Fibroblast of villous mesenchyme (primary cell): ENCODE measurements around the gene SSC5D. TPM values are rescaled to one million over a fixed set of nuclear protein-coding genes. Genes with fewer than 3 reads are reported as not detected.

ENCODE experiments used
- DNase-seq: peaks from one replicate; pipeline ENCODE4 v3.0.0-alpha.2; 2010; ENCODE audit warnings: low read depth
- H3K4me3 ChIP-seq: 2 replicates; pipeline ENCODE4 v1.5.1; 2011; ENCODE audit warnings: low read depth, mild to moderate bottlenecking, low read length
- total RNA-seq: library from RNA; depleted of rRNA; stranded (reverse); fragments of >200 nt; gene quantifications from 2 replicates; pipeline ENCODE4 v1.2.3, GENCODE V29; 2012
- TF ChIP-seq, protein P1 (sequence below): IDR thresholded peaks from 2 replicates; pipeline ENCODE4 v1.5.1; 2012; ENCODE audit warnings: low read depth, mild to moderate bottlenecking, low read length; ENCODE audit not compliant: insufficient read depth

The SSC5D gene
- total RNA-seq, 1 donor: 21.2 TPM

DNA sequence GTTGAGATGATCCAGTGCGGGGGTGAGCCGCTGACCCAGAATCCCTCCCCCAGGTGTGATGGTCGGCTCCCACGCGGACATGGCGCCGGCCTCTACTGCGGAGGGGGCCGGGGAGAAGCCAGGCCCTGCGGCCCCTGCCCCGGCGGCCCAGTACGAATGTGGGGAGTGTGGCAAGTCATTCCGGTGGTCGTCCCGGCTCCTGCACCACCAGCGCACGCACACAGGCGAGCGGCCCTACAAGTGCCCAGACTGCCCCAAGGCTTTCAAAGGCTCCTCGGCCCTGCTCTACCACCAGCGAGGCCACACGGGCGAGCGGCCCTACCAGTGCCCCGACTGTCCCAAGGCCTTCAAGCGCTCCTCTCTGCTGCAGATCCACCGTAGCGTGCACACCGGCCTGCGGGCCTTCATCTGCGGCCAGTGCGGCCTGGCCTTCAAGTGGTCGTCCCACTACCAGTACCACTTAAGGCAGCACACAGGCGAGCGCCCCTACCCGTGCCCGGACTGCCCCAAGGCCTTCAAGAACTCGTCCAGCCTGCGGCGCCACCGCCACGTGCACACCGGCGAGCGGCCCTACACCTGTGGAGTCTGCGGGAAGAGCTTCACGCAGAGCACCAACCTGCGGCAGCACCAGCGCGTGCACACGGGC is 7.0 kb upstream of the SSC5D start:
- no peak overlapping the region for H3K4me3 ChIP-seq
- no peak for DNase-seq
- TF ChIP-seq, protein P1, sequence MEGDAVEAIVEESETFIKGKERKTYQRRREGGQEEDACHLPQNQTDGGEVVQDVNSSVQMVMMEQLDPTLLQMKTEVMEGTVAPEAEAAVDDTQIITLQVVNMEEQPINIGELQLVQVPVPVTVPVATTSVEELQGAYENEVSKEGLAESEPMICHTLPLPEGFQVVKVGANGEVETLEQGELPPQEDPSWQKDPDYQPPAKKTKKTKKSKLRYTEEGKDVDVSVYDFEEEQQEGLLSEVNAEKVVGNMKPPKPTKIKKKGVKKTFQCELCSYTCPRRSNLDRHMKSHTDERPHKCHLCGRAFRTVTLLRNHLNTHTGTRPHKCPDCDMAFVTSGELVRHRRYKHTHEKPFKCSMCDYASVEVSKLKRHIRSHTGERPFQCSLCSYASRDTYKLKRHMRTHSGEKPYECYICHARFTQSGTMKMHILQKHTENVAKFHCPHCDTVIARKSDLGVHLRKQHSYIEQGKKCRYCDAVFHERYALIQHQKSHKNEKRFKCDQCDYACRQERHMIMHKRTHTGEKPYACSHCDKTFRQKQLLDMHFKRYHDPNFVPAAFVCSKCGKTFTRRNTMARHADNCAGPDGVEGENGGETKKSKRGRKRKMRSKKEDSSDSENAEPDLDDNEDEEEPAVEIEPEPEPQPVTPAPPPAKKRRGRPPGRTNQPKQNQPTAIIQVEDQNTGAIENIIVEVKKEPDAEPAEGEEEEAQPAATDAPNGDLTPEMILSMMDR: no peak

DNA sequence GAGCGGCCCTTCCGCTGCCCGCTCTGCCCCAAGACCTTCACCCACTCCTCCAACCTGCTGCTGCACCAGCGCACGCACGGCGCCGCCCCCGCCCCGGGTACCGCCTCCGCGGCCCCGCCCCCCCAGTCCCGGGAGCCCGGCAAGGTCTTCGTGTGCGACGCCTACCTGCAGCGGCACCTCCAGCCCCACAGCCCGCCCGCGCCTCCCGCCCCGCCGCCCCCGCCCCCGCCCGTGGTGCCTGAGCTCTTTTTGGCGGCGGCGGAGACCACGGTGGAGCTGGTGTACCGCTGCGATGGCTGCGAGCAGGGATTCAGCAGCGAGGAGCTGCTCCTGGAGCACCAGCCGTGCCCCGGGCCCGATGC is 6.5 kb upstream of the SSC5D start:
- H3K4me3 ChIP-seq: no peak overlapping the region
- TF ChIP-seq, protein P1: no peak

GRCh38 chr19:55482156-55482961 is 5.9 kb upstream of the SSC5D start:
- TF ChIP-seq, protein P1: no peak
- DNase-seq: no peak

More for the DNA sequence above, 6.5 kb upstream of the SSC5D start:
- DNase-seq: no peak

DNA sequence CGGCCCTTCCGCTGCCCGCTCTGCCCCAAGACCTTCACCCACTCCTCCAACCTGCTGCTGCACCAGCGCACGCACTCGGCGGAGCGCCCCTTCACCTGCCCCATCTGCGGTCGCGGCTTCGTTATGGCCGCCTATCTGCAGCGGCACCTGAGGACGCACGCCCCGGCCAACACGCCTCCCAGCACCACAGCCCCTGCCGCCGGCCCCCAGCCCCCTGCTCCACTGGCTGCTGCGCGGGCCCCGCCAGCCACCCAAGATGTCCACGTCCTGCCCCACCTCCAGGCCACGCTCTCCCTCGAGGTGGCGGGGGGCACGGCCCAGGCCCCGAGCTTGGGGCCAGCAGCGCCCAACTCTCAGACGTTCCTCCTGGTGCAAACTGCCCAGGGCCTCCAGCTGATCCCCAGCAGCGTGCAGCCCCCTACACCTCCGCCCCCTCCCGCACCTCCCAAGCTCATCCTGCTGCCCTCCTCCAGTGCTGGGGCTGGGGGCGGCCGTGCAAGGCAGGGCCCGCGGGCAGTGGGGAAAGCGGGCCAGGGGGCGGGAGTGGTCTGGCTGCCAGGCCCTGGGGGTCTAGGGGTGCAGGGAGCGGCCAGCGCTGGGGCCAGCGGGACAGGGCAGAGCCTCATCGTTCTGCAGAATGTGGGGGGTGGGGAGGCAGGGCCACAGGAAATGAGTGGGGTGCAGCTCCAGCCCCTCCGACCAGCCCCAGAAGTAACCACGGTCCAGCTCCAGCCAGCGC is 5.1 kb upstream of the SSC5D start:
- H3K4me3 ChIP-seq: no peak overlapping the region
- TF ChIP-seq, protein P1: no peak
- no peak for DNase-seq

More at GRCh38 chr19:55482156-55482961, 5.9 kb upstream of the SSC5D start:
- no peak overlapping the region for H3K4me3 ChIP-seq

GRCh38 chr19:55483706-55484592 is 4.3 kb upstream of the SSC5D start:
- H3K4me3 ChIP-seq: peak overlapping the region; percentile 77
- TF ChIP-seq, protein P1: no peak
- no peak for DNase-seq
